Measurements from ENCODE around the gene MACROD2. TPM values are rescaled to one million over a fixed set of nuclear protein-coding genes. Genes with fewer than 3 reads are reported as not detected.

Gene MACROD2
- total RNA-seq, 1 experiment from 2014 or later, result 0.12 TPM

DNA sequence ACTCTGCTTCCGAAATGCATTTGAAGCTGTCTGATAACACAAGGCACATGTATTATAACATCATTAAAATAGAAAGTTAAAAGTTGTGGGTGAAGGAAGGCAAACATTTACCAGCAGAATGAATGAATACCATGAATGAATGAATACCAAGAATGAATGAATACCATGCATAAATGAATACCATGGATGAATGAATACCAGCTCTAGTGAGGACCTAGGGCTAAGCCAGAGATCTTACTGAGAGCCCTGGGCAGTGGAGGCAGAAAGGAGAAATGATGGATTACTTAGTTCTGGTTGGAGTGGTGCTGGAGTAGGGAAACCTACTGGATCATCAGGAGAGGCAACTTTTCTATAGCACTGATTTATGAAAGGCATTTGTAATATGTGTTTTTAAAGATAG lies 1579.9 kb downstream of the MACROD2 start:
- no peak for DNase-seq
- Histone ChIP-seq H3K4me3 (no peak overlapping the region), H3K36me3 (no peaks in the 10 kb centered on the region), H3K9me3 (replicated peaks) (no peaks in the 10 kb centered on the region), H3K27ac (no peak overlapping the region), H3K27me3 (no peaks in the 10 kb centered on the region), H3K4me1 (no peaks in the 10 kb centered on the region)

DNA sequence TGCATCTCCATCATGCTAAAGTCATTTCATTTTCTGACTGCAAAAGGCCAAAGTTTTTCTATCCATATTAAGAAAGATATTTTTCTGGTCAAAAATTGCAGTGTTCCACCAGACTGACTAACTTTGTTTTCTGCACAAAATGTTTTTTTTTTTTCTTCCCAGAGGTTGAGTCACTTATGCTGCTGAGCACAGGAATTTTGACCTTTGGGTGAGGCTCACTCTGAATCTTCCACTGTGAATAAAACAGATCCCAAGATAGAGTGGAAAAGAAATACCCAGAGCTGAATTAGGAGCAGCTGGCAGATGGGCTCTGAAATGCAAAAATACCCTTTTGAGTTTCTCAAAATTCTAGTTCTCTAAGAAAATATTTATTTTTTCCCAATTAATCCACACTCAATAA lies 1581.1 kb downstream of the MACROD2 start:
- no peaks in the 10 kb centered on the region for H3K27me3 ChIP-seq
- no peaks in the 10 kb centered on the region for H3K9me3 ChIP-seq (replicated peaks)
- H3K4me3 ChIP-seq, result no peak overlapping the region
- no peak overlapping the region for H3K27ac ChIP-seq
- H3K36me3 ChIP-seq, result no peaks in the 10 kb centered on the region
- no peaks in the 10 kb centered on the region for H3K4me1 ChIP-seq
- DNase-seq, result no peak

DNA sequence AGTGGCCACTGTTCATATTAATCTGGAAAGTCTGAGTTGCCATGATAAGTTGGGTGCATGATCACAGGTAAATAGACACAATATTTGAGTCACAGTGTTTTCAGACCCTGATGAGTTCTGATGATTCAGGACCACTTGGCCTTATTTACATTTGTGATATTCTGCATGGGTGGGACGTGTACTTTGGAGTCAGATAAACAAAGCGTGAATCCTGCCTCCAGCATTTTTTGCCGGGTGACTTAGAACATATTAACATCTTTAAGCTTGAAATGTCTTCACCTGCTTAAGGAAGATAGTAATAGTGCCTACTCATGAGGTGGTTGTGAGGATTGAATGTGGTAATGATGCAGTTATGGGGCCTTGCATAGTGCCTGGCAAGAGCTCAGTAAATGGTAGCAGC lies 1582.8 kb downstream of the MACROD2 start:
- H3K4me1 ChIP-seq, result no peaks in the 10 kb centered on the region
- no peaks in the 10 kb centered on the region for H3K36me3 ChIP-seq
- DNase-seq, result no peak
- no peak overlapping the region for H3K27ac ChIP-seq
- H3K9me3 ChIP-seq (replicated peaks), result no peaks in the 10 kb centered on the region
- no peak overlapping the region for H3K4me3 ChIP-seq
- H3K27me3 ChIP-seq, result no peaks in the 10 kb centered on the region

DNA sequence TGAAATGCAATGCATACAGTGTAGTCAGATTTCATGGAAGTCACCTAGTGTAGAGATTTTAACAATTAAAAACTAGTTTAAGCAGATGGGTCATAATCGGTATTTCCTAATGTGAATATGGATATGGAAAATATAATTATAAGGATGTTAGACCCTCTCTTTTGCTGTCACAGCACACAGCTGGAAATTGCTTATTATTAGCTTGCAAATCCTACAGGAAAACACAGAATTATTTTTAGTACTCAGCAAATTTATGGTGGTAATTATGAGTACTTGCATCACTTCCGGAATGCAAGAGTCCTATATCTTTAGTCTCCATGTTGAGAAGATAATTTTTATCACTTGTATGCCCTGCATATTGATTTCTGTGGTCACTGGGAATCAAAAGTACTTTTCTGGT lies 1584.4 kb downstream of the MACROD2 start:
- Histone ChIP-seq H3K36me3 (no peaks in the 10 kb centered on the region), H3K4me3 (no peak overlapping the region), H3K27me3 (no peaks in the 10 kb centered on the region), H3K27ac (no peak overlapping the region), H3K9me3 (replicated peaks) (no peaks in the 10 kb centered on the region), H3K4me1 (no peaks in the 10 kb centered on the region)
- DNase-seq, result no peak

DNA sequence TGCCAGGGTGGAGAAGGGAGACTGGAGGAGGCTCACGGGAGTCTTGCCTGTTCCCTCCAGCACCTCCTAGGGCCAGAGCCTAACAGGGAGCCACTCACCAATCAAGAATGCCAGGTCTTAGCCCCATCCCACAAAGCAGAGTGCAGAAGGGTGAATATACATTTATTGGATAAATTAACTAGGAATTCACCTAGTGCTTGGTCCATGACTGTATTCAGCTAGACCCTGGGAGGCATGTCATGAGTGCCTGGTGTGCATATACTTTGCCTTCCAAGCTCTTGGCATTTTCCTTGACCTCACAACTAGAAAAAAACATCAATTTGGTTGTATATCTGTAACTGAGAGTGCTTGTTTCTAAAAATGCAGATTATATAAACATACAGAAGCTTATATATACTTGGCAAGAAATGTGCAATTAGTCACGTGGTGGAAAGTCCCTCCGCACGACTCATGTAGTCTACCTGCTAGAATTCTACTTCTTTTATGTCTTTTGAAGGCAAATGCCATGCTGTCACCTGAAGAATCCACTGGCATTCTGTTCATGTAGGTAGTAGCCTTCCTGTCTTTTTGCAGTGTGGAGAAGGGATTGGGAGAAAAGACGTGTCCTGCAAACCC lies 1586.9 kb downstream of the MACROD2 start:
- Histone ChIP-seq H3K9me3 (replicated peaks) (no peaks in the 10 kb centered on the region; the same call in 1 of the 2 replicates), H3K4me3 (no peak overlapping the region), H3K27ac (no peak overlapping the region), H3K4me1 (no peaks in the 10 kb centered on the region), H3K27me3 (no peaks in the 10 kb centered on the region), H3K36me3 (no peaks in the 10 kb centered on the region)
- DNase-seq, result no peak

DNA sequence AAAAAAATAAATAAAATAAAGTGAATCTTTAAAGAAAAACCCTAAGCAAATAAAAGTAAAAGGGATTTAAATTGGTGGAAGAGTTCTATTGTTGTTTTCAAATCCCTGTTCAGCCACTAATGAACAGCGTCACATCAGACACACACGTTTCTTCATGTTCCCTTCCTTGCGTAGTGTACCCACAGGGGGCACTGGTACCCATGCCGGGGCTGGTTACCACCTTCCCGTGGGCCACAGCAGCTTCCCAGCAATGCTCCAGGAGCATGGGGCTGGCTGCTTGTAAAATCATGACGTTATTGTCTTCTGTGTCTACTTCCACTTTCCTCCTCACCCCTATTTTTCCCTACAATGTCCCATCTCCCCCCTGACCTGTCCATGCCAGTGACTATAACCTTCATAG lies 1589.2 kb downstream of the MACROD2 start:
- no peaks in the 10 kb centered on the region; the same call in 1 of the 2 replicates for H3K27me3 ChIP-seq
- no peaks in the 10 kb centered on the region; the same call in 1 of the 2 replicates for H3K9me3 ChIP-seq (replicated peaks)
- no peak for DNase-seq

DNA sequence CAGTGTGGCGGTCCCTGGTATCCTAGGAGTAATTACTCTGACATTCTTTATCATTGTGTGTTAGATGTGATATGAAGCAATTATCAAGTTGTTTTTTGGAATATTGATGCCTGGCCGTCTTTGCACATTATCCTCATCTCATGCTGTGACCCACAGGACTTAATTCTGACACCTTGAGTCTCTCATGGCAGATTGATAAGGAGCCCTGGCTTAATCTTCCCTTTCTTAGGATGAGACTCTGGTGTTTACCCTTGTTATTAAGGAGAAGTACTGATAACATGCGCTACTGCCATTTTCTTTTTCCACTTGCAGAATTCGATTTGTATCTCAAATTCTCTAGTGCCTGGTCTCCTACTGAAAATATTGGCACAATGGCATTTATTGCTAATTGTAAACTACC lies 1597.8 kb downstream of the MACROD2 start:
- Histone ChIP-seq H3K27me3 (no peaks in the 10 kb centered on the region; the same call in 1 of the 2 replicates), H3K9me3 (replicated peaks) (no peaks in the 10 kb centered on the region), H3K27ac (no peak overlapping the region), H3K4me3 (no peak overlapping the region), H3K36me3 (no peaks in the 10 kb centered on the region), H3K4me1 (no peaks in the 10 kb centered on the region)
- DNase-seq, result no peak

More for the DNA sequence above, 1589.2 kb downstream of the MACROD2 start:
- Histone ChIP-seq H3K36me3 (no peaks in the 10 kb centered on the region), H3K27ac (no peak overlapping the region), H3K4me1 (no peaks in the 10 kb centered on the region), H3K4me3 (no peak overlapping the region)

DNA sequence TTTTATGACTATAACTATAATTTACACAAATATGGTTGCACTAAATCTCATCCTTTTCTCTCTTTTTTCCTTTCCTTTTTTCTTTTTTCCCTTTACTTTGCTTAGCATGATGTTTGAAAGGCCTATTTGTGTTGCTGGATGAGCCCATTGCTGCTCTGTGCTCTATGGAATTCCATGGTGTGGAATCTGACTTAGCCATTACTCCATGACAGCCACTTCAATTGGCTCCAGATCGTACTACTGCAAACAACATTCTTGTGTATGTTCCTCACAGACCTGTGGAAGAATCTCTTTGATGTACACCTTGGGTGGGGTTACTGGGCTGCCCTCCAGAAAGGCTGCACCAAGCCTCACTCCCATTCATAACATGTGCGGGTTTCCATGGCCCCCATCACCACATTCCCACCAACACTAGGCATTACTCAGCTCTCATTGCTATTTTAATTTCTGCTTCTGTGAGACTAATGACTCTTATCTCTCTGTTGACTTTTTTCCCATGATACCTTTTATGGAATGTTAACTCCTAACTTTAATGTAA lies 1598.9 kb downstream of the MACROD2 start:
- no peaks in the 10 kb centered on the region for H3K36me3 ChIP-seq
- DNase-seq, result no peak
- no peak overlapping the region for H3K27ac ChIP-seq
- H3K4me1 ChIP-seq, result no peaks in the 10 kb centered on the region
- H3K27me3 ChIP-seq, result no peaks in the 10 kb centered on the region; the same call in 1 of the 2 replicates
- H3K4me3 ChIP-seq, result no peak overlapping the region
- H3K9me3 ChIP-seq (replicated peaks), result no peaks in the 10 kb centered on the region

DNA sequence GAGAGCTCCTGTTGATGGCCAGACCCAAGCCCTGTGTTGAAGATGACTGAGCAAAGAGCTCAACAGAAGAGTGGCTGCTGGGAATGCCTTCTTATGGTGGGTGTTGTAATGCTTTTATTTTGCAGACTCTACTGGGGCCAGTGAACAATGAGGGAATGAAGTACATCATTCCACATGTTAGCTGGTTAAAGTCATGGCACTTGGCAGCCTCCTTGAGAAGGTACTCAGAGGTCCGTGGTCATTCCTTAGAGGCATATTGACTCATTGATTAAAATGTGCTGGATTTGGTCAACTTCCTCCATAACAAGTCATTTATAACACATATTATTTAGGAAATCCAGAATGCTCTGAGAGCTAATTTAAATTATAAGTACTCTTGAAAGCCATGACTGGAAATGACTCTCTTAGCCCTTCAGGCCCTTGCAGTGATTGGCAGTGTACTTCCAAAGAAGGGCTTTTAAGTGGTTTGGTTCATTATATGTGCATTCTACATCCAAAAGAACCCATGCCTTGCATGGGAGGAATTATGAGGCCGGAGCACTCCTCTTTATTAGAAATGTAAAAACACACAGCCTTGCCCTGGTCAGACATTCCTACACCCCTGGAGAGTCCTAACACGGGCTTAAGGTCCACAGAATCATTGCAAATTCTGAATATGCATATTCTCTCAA lies 1601.0 kb downstream of the MACROD2 start:
- no peaks in the 10 kb centered on the region for H3K9me3 ChIP-seq (replicated peaks)
- H3K36me3 ChIP-seq, result no peaks in the 10 kb centered on the region
- no peak overlapping the region for H3K4me3 ChIP-seq
- no peaks in the 10 kb centered on the region; the same call in 1 of the 2 replicates for H3K27me3 ChIP-seq
- no peak overlapping the region for H3K27ac ChIP-seq
- no peaks in the 10 kb centered on the region for H3K4me1 ChIP-seq
- DNase-seq, result no peak

DNA sequence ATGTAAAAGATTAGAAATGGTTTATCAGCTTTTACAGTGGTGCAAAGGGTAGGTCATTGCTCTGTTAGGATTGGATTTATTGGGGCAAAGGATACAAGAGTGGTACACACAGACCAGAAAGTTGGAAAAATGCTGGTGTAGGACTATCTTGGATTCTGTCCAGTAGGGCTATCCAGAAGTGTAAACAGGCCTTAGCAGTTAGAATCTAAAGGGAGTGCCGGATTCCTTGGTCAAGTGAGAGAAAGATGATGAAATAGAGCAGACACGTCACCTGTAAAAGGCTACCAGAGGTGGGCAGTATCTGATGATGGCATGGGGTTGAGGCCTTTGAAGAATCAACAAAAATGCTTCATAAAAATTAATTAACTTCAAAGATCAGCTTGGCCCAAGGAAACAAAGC lies 1602.0 kb downstream of the MACROD2 start:
- Histone ChIP-seq H3K36me3 (no peaks in the 10 kb centered on the region), H3K27me3 (no peaks in the 10 kb centered on the region; the same call in 1 of the 2 replicates), H3K4me3 (no peak overlapping the region), H3K27ac (no peak overlapping the region), H3K4me1 (no peaks in the 10 kb centered on the region), H3K9me3 (replicated peaks) (no peaks in the 10 kb centered on the region)
- no peak for DNase-seq

DNA sequence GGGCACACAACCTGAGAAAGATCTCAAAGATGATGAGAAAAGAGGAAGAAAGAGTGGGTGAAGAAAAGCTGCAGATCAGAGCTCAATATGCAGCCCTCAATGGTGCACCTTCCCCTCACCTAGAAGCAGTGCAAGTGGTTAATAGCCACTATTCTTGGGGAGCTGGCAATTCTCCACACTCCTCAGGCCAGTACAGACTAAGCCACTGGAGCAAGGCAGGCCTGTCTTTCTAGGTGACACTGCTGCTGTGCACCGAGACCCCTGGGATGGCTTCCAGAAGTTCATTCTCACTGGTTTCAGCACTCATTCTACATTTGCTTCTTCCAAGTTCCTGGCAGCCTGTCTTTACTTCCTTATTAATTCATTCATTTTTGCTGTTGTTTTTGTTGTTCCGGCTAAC lies 1604.6 kb downstream of the MACROD2 start:
- Histone ChIP-seq H3K36me3 (no peaks in the 10 kb centered on the region), H3K4me1 (no peaks in the 10 kb centered on the region), H3K27me3 (no peaks in the 10 kb centered on the region; the same call in 1 of the 2 replicates), H3K9me3 (replicated peaks) (no peaks in the 10 kb centered on the region), H3K4me3 (no peak overlapping the region), H3K27ac (no peak overlapping the region)
- DNase-seq, result no peak

DNA sequence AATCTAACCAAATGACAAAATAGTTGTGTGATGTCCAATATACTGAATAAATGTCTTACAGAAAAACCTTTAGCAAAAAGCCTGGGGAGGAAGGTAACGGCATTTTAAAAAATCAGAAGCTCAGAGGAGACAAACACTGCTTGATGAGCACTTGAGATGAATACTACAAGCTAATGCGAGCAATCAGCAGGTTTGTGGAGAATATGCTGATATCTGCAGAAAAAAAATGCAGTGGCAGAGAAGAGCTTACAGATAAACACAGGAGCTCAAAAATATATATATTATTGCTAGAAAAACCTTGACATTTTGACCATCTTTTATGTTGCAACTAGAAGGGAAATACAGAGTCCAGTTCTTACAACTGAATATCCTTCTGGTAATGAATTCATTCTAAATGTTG lies 1605.2 kb downstream of the MACROD2 start:
- H3K36me3 ChIP-seq, result no peaks in the 10 kb centered on the region
- DNase-seq, result no peak
- H3K4me3 ChIP-seq, result no peak overlapping the region
- H3K27me3 ChIP-seq, result no peaks in the 10 kb centered on the region; the same call in 1 of the 2 replicates
- H3K27ac ChIP-seq, result no peak overlapping the region
- H3K9me3 ChIP-seq (replicated peaks), result no peaks in the 10 kb centered on the region
- H3K4me1 ChIP-seq, result no peaks in the 10 kb centered on the region

DNA sequence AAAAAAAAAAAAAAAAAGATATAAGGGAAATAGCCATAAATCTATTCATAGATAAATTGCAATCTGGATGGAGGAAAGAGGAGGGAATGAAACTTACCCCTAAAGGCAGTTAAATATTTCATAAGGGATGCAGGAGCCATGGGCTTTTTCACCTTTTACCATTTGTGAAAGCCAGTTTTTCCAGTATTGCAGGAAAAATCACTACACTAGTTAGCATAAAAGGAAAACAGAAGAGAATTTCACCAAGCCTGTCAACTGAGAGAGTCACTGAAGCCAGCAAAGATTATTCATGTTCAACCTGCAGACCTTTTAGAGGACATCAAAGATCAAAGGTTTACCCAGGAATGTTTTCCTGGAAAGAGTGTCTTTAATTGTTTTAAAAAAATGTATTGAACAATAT lies 1608.2 kb downstream of the MACROD2 start:
- Histone ChIP-seq H3K4me1 (no peaks in the 10 kb centered on the region), H3K4me3 (no peak overlapping the region), H3K9me3 (replicated peaks) (no peaks in the 10 kb centered on the region), H3K36me3 (no peaks in the 10 kb centered on the region), H3K27ac (no peak overlapping the region), H3K27me3 (no peaks in the 10 kb centered on the region; the same call in 1 of the 2 replicates)
- no peak for DNase-seq

DNA sequence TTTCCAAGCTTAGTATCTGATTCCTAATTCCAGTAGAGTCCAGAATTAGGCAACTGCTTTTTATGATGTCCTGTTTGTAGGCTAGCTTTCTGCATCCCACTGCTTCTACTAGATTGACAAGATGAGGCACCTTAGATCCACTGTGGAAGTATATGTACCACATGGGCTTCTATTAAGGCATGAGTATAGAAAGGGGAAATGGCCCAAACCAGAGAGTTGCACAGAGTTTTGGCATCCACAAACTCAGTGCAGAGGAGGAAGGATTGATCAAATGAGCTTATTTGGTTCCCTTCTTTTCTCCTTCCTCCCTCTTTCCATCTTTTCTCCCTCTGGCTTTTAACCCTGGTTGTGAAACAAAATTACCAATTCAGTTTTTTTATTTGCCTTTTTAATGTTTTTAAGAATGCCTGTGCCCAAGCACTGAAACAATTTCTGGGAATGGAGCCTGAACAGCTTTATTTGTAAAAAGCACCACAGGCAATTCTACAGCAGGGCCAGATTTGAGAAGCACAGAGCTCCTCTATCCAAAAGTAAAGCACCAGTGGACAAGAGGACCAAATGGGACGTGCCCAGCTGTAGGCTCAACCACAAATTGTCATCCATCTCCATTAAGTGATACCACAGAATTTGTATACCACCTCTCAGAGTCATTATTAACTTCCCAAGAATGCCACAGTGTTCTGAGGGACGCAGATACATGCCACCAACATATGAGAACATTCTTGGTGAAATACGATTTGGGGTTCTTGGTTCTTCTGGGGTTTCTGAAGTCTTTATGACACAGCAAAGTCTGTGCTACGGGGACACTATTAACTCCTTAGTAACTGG lies 1608.9 kb downstream of the MACROD2 start:
- Histone ChIP-seq H3K4me3 (no peak overlapping the region), H3K4me1 (no peaks in the 10 kb centered on the region), H3K27ac (no peak overlapping the region), H3K36me3 (no peaks in the 10 kb centered on the region), H3K9me3 (replicated peaks) (no peaks in the 10 kb centered on the region), H3K27me3 (no peaks in the 10 kb centered on the region; the same call in 1 of the 2 replicates)
- no peak for DNase-seq

DNA sequence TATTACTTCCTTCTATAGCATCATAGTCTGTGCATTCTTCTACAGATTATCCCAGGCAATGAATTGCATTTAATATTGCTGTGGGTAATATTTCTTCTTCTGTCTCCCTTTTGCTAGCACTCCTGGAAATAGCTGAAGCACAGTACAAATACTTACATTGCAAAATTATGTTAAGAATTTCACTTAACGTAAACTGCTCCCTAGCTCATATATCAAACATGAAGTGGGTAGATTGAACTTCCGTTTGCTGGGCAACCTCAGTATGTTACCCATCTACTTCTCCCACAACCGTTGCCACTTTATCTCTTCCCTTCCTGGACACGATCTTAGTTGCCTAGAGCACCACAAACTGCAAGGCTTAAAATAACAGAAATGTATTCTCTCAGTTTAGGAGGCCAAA lies 1614.6 kb downstream of the MACROD2 start:
- no peak for DNase-seq
- Histone ChIP-seq H3K27me3 (no peaks in the 10 kb centered on the region), H3K4me3 (no peak overlapping the region), H3K4me1 (no peaks in the 10 kb centered on the region), H3K36me3 (no peaks in the 10 kb centered on the region), H3K9me3 (replicated peaks) (no peaks in the 10 kb centered on the region), H3K27ac (no peak overlapping the region)
